Endometrium (tissue), 2 donors: ENCODE data around the gene ANKRD40.
"Not testable (repeated sequence)": the region's sequence is repeated elsewhere in the genome, so short reads cannot be mapped to it uniquely, and the experiment has no call there.

Source experiments
- FAIRE-seq: peaks from 2 replicates; lab custom pipeline; 2012; peaks lifted over from hg19 to GRCh38; lab: Jason Lieb, UNC
- donor health status: control.
- donor health status: control.

ANKRD40 gene

DNA sequence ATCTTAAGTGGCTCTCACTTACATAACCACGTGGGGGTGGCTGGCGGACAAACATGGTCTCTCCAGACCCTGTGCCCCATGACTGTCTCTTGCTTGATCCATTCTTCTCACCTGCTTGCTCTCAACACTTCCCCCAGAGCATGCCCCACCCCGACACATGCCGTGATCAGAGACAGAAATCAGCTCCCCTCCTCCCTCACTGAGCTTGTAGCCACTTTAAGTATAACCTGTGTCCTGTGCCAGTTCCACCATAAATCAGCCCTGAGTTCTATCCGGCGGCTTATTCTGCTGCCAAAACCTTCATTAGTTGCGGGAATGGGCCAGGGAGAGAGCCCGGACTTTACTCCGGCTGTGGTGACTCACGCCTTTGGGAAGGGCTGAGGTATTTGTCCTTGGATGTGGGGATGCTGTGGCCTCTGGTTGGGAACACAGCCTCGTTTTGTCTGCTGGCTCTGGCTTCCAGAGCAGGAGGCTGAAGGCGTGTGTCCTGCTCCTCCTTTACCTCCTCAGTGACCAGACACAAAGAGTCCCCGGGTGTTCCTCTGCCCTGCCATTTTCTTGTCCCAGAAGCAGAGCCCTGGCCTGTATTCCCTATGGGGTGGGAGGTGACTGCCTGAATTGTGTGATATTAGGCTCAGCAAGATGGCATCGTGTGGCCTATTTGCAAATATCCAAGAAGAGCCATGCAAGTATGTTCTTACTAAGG is 21.1 kb downstream of the ANKRD40 start:
- FAIRE-seq = no peak

DNA sequence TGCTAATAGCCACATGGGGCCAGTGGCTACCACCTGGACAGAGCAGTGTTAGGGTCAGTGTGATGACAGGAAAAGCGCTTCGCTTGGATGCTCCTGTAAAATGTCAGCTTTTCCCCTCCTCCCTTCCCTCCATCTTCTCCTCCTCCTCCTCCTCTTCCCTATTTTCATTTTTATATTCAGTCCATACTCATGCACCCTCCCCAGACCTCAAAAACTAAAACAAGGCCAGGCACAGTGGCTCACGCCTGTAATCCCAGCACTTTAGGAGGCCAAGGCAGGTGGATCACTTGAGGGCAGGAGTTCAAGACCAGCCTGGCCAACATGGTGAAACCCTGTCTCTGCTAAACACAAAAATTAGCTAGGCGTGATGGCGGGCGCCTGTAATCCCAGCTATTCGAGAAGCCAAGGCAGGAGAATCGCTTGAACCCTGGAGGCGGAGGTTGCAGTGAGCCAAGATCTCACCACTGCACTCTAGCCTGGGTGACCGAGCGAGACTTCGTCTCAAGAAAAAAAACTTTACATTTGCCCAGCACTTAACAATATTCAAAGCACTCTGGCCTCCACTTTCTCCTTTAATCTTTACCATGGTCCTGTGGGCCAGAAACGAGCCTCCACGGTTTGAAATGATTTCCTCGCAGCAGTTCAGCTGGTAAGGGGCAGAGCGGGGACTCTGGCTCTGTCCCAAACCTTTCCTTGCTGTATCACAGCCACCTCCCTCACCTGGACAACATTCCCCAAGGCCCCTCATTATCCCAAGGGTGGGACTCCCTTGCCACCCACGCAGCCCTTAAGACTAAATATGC is 21.8 kb downstream of the ANKRD40 start:
- FAIRE-seq = no peak

DNA sequence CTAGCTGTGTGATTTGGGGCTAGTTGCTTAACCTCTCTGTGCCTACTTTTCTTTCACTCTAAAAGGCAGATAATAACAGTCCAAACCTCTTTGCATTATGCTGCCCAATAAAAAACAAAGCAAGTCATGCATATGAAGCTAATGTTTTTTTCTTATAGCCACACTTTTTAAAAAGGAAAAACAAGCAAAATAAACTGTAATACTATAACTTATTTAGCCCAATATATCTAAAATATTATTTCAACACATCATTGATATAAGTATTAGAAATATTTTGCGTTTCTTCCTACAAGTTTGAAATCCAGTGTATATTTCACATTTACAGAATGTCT is 22.4 kb downstream of the ANKRD40 start:
- no peak for FAIRE-seq

DNA sequence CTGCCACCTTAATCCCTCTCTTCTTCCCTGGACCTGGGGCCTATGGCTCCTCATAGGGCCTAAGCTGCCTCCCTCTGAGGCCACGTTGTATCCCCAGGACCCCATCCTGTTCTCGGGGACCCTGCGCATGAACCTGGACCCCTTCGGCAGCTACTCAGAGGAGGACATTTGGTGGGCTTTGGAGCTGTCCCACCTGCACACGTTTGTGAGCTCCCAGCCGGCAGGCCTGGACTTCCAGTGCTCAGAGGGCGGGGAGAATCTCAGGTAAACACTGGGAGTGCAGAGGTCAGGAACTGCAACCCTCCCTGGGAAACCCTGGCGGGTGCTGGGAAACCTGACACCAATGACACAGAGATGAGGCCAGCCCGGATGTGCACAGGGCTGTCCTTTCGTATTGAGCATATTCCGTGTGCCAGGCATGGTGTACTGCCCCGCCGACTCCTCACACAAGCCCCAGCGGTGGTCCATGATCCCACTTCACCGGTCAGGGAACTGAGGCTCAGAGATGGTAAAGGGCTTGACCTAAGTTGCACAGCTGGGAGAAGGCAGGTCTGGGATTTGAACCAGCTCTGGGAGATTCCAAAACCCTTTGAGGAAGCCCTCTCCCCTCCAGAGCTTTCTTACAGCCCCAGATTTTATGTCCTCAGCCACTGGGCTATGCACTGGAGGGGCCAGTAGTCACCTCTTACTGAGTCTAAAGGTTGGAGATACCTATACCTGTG is 22.9 kb downstream of the ANKRD40 start:
- no peak for FAIRE-seq

DNA sequence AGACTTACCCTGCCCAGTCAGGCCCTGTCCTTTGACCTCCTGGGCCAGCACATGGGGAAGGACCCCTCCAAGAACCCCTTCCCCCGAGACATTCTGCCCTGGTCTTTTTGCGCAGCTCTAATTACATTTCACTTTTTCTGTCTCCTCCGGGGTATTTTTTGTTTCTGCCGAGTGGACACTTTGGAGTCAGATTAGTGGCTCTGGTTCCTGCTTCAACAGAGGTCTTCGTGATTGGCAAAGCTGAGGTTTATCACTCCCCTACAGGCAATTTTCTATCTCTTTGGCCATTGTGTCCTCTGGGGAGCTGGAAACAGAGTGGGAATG is 23.5 kb downstream of the ANKRD40 start:
- FAIRE-seq = no peak

DNA sequence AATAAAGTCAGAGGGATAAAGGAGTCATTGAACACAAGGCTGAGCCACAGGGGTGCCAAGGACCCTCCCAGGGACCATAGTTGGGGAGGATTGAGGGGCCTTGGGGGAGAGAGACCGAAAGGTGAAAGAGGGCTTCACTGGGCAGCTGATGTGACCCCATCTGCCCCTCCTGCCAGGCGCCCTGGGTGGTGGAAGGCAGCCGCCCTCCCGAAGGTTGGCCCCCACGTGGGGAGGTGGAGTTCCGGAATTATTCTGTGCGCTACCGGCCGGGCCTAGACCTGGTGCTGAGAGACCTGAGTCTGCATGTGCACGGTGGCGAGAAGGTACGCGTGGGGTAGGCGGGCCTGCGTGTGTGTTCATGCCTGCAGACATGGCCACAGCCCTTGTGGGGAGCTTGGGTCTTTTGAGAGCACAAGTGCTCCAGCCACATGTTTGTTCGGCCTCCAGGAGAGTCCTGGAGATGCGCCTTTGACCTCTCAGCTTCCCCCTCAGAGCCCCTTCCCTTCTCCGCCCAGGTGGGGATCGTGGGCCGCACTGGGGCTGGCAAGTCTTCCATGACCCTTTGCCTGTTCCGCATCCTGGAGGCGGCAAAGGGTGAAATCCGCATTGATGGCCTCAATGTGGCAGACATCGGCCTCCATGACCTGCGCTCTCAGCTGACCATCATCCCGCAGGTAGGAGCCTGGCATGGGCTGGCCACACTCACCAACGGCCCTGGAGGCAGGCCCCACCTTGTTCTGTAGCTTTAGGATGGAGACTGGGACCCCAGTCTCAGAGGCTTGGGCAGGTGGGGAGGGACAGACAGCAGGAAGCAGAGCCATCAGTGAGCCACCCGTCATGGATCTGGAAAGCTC is 24.1 kb downstream of the ANKRD40 start:
- FAIRE-seq = no peak

DNA sequence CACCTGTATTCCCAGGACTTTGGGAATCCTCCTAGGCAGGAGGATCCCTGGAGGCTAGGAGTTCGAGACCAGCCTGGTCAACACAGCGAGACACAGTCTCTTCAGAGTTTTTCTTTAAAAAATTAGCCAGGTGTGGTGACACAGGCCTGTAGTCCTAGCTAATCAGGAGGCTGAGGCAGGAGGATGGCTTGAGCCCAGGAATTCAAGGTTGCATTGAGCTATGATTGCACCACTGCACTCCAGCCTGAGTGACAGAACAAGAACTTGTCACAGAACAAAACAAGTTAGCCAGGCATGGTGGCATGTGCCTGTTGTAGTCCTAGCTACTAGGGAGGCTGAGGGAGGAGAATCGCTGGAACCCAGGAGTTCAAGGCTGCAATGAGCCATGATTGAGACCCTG is 24.8 kb downstream of the ANKRD40 start:
- FAIRE-seq = no peak

DNA sequence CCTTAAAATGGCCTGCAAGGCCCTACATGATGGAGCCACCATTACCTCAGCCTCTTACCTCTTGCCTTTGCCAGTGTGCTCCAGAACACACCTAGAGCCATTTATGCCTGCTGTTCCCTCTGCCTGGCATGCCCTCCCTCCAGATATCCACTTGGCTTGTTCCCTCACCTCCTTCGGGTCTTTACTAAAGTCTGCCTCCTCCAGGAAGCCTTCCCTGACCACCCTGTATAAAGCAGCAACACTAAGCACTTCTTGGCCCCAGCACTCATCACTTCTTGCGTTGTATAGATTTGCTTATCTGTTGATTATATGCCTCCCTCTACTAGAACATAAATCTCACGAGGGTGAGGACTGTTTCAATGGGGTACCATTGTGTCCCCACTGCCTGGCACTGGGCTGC is 25.3 kb downstream of the ANKRD40 start:
- no peak for FAIRE-seq

DNA sequence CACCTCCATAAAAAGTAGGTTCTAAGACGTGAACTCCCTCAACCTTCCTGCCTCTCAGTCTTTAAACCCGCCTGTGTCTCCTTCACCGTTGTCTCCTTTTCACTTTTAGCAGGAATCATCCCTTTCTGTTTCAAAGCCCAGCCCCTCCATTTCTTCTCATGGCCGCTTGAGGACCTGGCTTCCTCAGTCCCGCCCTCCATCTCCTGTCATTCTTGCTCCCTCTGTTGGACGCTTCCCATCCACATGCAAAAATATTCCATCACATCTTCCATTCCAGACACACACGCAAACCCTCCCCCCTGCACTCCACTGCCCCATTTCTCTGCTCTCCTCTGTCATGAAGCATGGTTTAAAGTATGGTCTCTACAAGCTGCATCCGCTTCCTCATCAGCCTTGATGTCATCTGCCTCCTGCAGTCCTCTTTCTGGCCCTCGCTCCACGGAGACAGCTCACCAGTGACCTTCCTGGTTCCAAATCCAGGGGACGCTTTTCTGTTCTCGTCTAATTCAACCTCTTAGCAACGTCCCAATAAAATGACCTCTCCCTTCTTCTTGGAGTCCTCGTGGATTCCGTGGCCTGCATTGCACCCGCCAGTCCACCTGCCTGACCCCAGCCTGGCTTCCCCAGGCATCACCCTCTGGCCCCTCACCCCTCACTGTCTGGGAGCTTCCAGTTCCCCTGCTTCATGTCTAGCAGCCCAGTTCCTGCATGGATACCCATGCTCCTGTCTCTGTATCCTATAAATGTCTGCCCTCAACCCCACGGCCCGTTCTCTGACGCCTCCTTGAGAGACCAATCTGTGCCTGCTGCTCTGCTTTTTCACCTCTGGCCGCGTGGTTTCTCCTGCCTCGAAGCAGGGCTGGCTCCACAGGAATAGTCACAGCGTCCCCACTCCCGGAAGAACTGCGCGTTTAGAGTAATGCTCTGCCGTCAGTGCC is 26.2 kb downstream of the ANKRD40 start:
- no peak for FAIRE-seq

DNA sequence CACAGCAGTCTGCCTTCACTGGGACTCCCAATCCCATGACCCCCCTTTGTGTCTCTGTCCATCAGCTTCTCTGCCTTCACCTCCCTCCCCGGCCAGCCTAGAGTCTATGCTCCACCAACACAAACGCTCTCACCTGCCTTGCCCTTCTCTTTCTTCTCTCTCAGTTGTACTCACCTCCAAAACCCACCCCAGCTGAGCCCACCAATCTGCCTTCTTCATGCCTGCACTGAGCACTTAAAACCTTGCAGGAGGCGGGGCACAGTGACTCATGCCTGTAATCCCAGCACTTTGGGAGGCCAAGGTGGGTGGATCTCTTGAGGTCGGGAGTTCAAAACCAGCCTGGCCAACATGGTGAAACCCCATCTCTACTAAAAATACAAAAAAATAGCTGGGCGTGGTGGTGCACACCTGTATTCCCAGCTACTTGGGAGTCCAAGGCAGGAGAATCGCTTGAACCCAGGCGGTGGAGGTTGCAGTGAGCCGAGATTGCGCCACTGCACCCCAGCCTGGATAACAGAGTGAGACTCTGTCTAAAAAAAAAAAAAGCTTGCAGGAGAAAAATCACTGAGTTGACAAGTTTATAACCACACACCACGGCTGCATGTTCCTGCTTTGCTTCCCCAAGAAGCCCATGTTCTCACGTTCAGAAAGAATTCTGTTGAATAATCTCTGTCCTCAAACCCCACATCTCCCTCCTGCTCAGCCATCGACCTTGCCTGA is 27.0 kb downstream of the ANKRD40 start:
- FAIRE-seq = not testable (repeated sequence)

DNA sequence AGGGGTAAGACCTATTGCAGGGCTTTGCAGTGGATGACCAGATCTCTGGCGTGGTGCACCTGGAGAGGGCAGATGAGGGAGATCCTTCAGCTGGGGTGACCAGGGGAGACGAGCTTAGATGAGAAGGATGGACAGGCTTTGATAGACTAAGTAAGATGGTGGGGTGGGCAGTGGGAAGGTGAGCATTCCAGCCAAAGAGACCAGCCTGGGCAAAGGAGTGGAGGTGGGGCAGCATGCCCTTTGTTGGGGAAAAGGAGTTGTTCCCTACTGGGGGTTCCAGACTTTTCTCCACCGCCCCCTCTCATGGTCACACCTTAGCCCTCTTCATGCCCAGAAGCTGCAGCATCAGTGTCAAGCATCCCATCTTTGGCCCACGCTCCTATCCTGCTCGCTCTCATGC is 27.6 kb downstream of the ANKRD40 start:
- no peak for FAIRE-seq

DNA sequence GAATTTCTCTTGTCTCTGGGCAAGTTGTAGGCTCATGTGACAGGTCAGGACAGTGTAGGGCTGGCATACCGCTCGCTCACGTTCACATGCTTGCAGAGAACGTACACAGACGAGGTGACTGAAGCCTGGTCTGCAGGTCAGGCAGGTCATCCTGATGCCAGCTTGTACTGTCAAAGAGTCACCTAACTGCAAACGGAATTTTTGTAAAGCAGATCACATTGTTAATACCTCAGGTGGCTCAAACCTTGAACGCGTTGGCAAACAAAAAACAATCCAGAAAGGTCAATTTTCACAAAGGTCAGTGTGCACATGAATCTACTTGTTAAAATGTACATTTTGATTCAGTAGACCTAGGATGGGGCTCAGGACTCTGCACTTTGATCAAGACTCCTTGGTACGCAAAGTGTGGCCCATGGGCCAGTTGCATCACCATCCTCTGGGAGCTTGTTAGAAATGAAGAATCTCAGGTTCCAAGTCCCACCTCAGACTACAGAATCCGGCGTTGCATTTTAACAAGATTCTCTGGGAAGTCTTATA is 28.6 kb downstream of the ANKRD40 start:
- no peak for FAIRE-seq

DNA sequence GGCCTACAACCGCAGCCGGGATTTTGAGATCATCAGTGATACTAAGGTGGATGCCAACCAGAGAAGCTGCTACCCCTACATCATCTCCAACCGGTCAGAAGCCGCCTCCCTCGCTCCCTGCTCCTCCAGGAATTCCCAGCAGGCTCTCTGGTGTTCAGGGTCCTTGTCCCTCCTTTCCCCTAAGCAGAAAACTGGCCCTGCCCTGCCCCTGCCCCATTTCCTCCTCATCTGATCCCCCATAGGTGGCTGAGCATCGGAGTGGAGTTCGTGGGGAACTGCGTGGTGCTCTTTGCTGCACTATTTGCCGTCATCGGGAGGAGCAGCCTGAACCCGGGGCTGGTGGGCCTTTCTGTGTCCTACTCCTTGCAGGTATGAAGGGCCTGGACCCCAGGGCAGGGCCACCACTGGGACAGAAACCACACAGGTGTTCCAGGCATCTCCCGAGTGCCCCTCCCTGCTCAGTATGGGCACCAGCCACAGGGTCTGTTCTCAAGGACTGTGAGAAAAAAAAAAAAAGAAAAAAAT is 29.8 kb downstream of the ANKRD40 start:
- no peak for FAIRE-seq

DNA sequence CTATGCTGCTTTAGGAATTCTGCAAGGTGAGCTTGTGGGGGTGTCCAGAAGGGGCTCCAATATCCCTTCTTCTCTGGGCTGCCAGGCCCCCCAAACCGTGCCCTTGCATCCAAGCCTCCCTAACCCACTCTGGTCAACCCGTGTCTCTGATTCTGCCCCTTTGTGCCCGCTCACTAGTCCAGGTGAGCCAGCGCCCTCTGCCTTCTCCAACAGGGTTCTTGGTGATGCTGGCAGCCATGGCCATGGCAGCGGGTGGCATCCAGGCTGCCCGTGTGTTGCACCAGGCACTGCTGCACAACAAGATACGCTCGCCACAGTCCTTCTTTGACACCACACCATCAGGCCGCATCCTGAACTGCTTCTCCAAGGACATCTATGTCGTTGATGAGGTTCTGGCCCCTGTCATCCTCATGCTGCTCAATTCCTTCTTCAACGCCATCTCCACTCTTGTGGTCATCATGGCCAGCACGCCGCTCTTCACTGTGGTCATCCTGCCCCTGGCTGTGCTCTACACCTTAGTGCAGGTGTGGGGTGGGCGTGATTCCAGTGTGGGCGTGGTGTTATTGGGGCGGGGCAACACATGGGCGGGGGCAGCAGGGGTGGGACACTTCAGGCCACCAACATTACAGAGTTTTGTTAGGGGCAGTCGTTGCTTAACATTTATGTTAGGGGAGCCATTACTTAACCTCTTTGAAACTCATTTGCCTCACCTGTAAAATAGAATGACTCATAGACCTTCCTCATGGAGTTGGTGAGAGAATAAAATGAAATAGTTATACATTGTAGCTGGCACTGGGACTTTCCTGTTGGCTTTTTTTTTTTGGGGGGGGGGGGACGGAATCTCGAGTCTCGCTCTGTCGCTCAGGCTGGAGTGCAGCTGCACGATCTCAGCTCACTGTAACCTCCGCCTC is 31.4 kb downstream of the ANKRD40 start:
- no peak for FAIRE-seq

DNA sequence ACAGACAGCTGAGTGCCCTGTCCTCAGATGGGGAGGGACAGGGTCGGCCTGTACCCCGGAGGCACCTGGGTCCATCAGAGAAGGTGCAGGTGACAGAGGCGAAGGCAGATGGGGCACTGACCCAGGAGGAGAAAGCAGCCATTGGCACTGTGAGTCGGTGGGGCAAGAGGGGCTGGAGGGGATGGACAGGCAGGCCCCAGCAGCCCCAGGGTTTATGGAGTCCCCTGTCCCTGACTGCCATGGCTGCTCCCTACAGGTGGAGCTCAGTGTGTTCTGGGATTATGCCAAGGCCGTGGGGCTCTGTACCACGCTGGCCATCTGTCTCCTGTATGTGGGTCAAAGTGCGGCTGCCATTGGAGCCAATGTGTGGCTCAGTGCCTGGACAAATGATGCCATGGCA is 32.1 kb downstream of the ANKRD40 start:
- FAIRE-seq = no peak

DNA sequence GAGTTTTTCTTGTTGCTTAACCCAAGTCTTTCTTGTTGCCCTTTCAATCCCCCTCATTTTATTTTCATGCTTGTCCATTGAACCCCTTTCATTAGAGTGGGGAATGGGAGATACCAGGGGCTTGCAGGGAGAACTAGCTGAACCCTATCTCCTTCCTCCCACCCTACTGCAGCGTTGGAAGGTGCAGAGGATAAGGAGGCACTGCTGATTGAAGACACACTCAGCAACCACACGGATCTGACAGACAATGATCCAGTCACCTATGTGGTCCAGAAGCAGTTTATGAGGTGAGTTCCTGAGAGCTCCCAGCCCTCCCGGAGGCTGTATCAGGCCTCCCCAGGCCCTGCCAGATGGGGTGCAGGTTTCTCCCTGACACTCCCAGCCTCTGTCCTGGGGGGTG is 32.5 kb downstream of the ANKRD40 start:
- FAIRE-seq = no peak

DNA sequence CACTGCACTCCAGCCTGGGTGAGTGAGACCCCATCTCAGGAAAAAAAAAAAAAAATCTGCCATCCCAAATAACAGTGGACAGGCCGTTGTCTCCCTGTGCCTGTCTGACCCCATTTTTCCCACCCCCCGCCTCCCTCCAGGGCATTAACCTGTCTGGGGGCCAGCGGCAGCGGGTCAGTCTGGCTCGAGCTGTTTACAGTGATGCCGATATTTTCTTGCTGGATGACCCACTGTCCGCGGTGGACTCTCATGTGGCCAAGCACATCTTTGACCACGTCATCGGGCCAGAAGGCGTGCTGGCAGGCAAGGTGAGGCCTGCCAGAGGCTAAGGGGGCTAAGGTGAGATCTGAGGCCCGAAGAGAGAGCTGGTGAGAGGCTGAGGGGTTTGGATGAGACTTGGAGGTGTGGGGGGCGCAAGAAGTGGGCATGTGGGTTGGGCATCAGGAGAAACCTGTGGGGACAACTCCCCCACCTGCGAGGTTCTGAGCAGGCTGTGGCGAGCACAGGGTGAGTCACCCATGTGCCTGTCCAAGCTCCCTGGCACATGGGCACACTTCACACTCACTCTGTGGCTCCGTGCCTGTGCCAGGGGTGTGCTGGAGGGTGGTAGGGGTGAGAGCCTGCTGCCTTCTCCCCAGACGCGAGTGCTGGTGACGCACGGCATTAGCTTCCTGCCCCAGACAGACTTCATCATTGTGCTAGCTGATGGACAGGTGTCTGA is 34.7 kb downstream of the ANKRD40 start:
- FAIRE-seq = no peak

DNA sequence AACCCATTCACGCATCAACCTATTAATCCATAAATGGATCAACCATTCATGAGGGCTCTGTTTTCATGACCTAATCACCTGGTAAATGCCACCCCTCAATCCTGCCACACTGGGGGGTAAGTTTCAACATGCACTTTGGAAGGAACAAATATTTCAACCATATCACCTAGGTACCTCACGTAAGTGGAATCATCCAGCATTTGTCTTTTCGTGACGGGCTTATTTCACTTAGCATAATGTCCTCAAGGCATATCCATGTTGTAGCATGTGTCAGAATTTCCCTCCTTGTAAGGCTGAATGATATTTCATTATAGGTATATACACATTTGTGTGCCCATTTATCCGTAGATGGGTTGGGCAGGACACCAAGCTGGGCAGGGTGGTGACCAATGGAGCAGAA is 35.6 kb downstream of the ANKRD40 start:
- no peak for FAIRE-seq
